Smooth muscle cell of bladder (primary cell): ENCODE data around the gene ODF2. TPM values are rescaled to one million over a fixed set of nuclear protein-coding genes. Genes with fewer than 3 reads are reported as not detected.

Source experiments
- total RNA-seq: library from RNA; depleted of rRNA; stranded (reverse); fragments of >200 nt; gene quantifications from 2 replicates; pipeline ENCODE4 v1.2.3, GENCODE V29; 2014

The ODF2 gene
- 30.0 and 39.2 TPM in 2 replicates for total RNA-seq

DNA sequence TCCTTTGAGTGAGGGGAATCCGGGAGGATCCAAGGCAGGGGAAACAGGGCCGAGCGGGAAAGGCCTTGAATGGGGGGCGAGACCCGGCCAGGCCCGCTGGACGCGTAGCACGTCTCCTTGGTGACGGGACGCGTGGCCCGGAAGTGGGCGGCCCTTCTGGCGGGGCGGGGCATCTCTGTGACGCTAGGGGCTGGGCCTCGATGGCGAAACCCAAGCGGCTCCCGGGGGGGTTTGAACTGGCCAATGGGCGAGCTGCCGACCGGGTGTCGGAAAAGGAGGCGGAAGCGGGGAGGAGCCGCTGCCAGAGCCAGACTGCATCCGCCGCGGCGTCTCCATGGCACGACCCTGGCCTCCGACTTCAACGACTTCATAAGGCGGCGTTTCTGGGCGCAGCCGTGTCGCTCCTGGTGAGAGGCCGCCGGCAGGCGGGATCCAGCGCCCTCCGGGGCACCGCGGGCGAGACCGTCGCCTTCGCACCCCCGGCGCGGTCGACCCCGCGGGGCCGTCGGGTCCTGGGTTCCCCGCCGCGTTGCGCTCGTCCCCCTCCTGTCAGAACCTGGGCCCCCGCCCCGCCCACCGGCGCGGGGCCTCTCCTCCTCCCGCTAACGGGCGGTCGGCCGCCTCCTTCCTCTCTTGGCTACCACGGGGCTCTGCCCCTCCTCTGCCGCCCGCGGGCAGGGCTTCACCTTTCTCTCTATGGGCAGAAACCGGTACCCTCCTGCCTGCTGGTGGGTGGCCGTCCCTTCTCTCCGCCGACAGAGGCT lies at the start of gene ODF2:
Gene ODF2, plus strand, starts transcription at position 158 of the 764 bp plus-strand sequence. Its CDS starts 86 bp downstream, at position 244.

DNA sequence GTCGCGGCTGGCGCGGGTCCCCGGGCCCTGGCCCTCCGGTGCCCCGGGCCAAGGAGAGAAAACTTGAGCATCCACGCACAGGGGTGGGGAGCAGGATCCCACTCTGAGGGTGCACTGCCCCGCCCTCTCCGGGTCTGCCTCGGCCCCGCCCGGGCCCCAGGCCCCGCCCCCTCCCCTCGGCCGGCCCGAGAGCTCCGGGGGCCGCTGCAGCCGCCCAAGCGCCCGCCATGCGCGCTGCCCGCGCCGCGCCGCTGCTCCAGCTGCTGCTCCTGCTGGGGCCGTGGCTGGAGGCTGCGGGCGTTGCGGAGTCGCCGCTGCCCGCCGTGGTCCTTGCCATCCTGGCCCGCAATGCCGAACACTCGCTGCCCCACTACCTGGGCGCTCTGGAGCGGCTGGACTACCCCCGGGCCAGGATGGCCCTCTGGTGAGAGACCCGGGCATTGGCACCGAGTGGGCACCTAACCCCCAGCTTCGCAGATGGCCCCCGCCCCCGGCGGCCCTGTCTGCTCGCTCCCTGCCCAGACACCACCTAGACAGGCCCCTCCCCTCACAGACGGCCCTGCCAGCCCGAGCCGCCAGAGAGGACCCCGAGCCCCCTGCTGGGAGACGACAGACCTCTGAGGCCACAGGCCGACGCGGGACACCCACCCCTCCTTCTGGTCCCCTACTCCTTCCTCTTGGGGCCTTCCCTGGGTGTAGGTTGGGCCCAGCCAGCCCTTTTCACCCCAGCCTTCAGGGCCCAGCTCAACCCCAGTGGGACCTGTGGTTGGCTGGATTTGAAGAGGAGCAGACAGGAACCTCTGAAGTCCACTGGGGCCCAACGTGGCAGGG lies 34.9 kb upstream of the ODF2 start, which contains the start of gene CERCAM:
Gene CERCAM, plus strand, starts transcription at position 207 of the 831 bp plus-strand sequence. Its CDS starts 21 bp downstream, at position 228.

DNA sequence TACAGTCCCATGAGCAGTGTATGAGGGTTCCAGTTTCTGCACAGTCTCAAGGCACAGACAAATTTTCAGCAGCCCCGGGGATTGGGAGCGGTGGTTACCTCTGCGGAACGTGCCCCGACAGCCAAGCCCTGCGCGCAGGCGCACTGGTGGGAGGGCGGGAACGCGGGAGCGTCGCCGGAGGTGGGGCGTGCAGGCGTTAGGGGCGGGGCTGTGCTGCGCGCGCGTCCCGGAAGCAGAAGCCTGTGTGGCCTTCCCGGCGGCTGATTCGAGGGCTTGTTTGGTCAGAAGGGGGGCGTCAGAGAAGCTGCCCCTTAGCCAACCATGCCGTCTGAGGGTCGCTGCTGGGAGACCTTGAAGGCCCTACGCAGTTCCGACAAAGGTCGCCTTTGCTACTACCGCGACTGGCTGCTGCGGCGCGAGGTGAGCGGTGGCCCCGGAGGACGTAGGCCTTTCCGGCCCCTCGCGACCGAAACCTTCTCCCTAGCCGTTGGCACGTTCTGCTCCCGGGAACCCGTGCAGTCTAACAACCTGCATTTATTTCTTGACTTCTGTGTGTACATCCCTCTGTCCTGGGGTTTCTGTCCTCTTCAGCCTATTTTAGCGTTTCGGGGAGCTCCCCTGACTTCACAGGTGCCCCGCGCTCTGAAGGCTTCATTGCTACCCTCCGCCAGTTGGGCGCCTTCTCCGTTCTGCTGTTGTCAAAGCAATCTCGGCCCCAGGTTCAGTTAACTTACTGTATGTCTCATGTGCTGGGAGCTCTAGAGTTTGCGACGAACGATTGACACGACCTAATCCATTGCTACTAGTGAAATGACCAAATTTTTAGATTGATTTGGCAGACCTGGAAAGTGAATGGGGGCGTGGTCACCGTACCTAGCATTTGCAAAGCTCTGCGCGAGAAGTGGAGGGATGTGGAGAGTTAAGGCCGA lies 48.9 kb downstream of the ODF2 start, which contains the start of gene GLE1:
Gene GLE1, plus strand, starts transcription at position 235 of the 929 bp plus-strand sequence. Its CDS starts 87 bp downstream, at position 322.

Other genes with a start within 250 kb of the ODF2 start
- 136 and 138 TPM in 2 replicates for gene GOLGA2, start 180.0 kb upstream of the ODF2 start, total RNA-seq
- 39.0 and 42.0 TPM in 2 replicates for gene SWI5, start 179.7 kb upstream of the ODF2 start, total RNA-seq
- gene TRUB2, start 133.6 kb upstream of the ODF2 start, total RNA-seq: 17.5 and 18.0 TPM in 2 replicates
- 16.2 and 17.2 TPM in 2 replicates for gene COQ4, start 133.2 kb upstream of the ODF2 start, total RNA-seq
- gene SLC27A4, start 115.5 kb upstream of the ODF2 start, total RNA-seq: 10.2 and 14.2 TPM in 2 replicates
- gene URM1, start 84.6 kb upstream of the ODF2 start, total RNA-seq: 30.3 and 32.9 TPM in 2 replicates
- gene CERCAM, start 35.1 kb upstream of the ODF2 start, total RNA-seq: 71.5 and 120 TPM in 2 replicates
- gene GLE1, start 48.7 kb downstream of the ODF2 start, total RNA-seq: 16.6 and 20.1 TPM in 2 replicates
- 321 and 365 TPM in 2 replicates for gene SPTAN1, start 96.6 kb downstream of the ODF2 start, total RNA-seq
- 23.5 and 25.1 TPM in 2 replicates for gene DYNC2I2, start 200.8 kb downstream of the ODF2 start, total RNA-seq
- gene SET, start 233.2 kb downstream of the ODF2 start, total RNA-seq: 559 and 567 TPM in 2 replicates
- 0.55 and 0.85 TPM in 2 replicates for gene PKN3, start 246.5 kb downstream of the ODF2 start, total RNA-seq